ENCODE results near the gene HDAC4.

Gene HDAC4

GRCh38 chr2:239285932-239286230 is 114.9 kb downstream of the HDAC4 start:
- Histone ChIP-seq H3K18ac (ENCODE audit: low read length) (no peak overlapping the region), H4K12ac (ENCODE audit: low read depth, low read length) (no peak overlapping the region)
- WGBS (ENCODE audit: extremely low coverage, insufficient coverage, insufficient read length) = no CpG with 5 or more reads among the region's 3 CpGs

GRCh38 chr2:239285071-239285931 is 115.5 kb downstream of the HDAC4 start:
- H3K4me3 ChIP-seq (ENCODE audit: low read depth, low read length) = no peak overlapping the region
- peaks cover 4% of the 10 kb centered on the region for H3K9me3 ChIP-seq (ENCODE audit: insufficient read depth, low read depth, low read length)
- DNase-seq = no peak
- H3K9ac ChIP-seq (ENCODE audit: low read length) = no peak overlapping the region
- H2BK5ac ChIP-seq (ENCODE audit: low read depth, low read length, poor library complexity) = no peak overlapping the region
- H3K27me3 ChIP-seq (ENCODE audit: insufficient read depth, low read length) = no peaks in the 10 kb centered on the region
- no peak overlapping the region for H3K23ac ChIP-seq (ENCODE audit: low read length)
- H3K79me1 ChIP-seq (ENCODE audit: low read length) = no peaks in the 10 kb centered on the region
- no peak overlapping the region for H2BK120ac ChIP-seq (ENCODE audit: insufficient read depth, low read length, poor library complexity)
- H4K91ac ChIP-seq (ENCODE audit: low read depth, low read length) = no peak overlapping the region
- H3K27ac ChIP-seq (ENCODE audit: low read depth, low read length) = no peak overlapping the region
- no peak overlapping the region for H2AK5ac ChIP-seq (ENCODE audit: low read length)
- H4K8ac ChIP-seq (ENCODE audit: low read depth, low read length) = no peak overlapping the region
- no peak overlapping the region for H3K4me2 ChIP-seq (ENCODE audit: low read length)
- H2BK12ac ChIP-seq (ENCODE audit: low read length) = no peak overlapping the region
- no peaks in the 10 kb centered on the region for H3K36me3 ChIP-seq (ENCODE audit: control insufficient read depth in 1 of 2, insufficient read depth in 2 of 2, low read length in 2 of 2)
- H2AFZ ChIP-seq (ENCODE audit: insufficient read depth, low read length, poor library complexity) = no peak overlapping the region
- peaks cover 2 to 5% of the 10 kb centered on the region in 2 experiments for H3K4me1 ChIP-seq (ENCODE audit: control insufficient read depth in 1 of 2, insufficient read depth in 2 of 2, low read length in 2 of 2)
- H3K14ac ChIP-seq (ENCODE audit: low read length) = no peak overlapping the region
- no peak overlapping the region for H3K18ac ChIP-seq (ENCODE audit: low read length)
- WGBS (ENCODE audit: extremely low coverage, insufficient coverage, insufficient read length) = no CpG with 5 or more reads among the region's 26 CpGs
- no peak overlapping the region for H3K4ac ChIP-seq (ENCODE audit: low read depth, low read length)
- no peak overlapping the region for H4K12ac ChIP-seq (ENCODE audit: low read depth, low read length)
- H3K79me2 ChIP-seq (ENCODE audit: control insufficient read depth, insufficient read depth, low read length, poor library complexity) = no peaks in the 10 kb centered on the region

More at GRCh38 chr2:239285932-239286230, 114.9 kb downstream of the HDAC4 start:
- Histone ChIP-seq H2BK12ac (ENCODE audit: low read length) (no peak overlapping the region), H3K23ac (ENCODE audit: low read length) (no peak overlapping the region), H3K36me3 (ENCODE audit: control insufficient read depth in 1 of 2, insufficient read depth in 2 of 2, low read length in 2 of 2) (no peaks in the 10 kb centered on the region), H3K4me3 (ENCODE audit: low read depth, low read length) (no peak overlapping the region), H3K79me2 (ENCODE audit: control insufficient read depth, insufficient read depth, low read length, poor library complexity) (no peaks in the 10 kb centered on the region), H3K4ac (ENCODE audit: low read depth, low read length) (no peak overlapping the region), H3K4me2 (ENCODE audit: low read length) (no peak overlapping the region), H3K27me3 (ENCODE audit: insufficient read depth, low read length) (no peaks in the 10 kb centered on the region), H3K79me1 (ENCODE audit: low read length) (no peaks in the 10 kb centered on the region), H2BK120ac (ENCODE audit: insufficient read depth, low read length, poor library complexity) (no peak overlapping the region), H4K91ac (ENCODE audit: low read depth, low read length) (no peak overlapping the region), H3K14ac (ENCODE audit: low read length) (no peak overlapping the region), H3K9me3 (ENCODE audit: insufficient read depth, low read depth, low read length) (peaks cover 4% of the 10 kb centered on the region), H2BK5ac (ENCODE audit: low read depth, low read length, poor library complexity) (no peak overlapping the region), H3K27ac (ENCODE audit: low read depth, low read length) (no peak overlapping the region), H2AFZ (ENCODE audit: insufficient read depth, low read length, poor library complexity) (no peak overlapping the region), H3K9ac (ENCODE audit: low read length) (no peak overlapping the region), H4K8ac (ENCODE audit: low read depth, low read length) (no peak overlapping the region), H3K4me1 (ENCODE audit: control insufficient read depth in 1 of 2, insufficient read depth in 2 of 2, low read length in 2 of 2) (peaks cover 2 to 7% of the 10 kb centered on the region in 2 experiments), H2AK5ac (ENCODE audit: low read length) (no peak overlapping the region)
- no peak for DNase-seq

- Histone ChIP-seq H3K27me3 (ENCODE audit: insufficient read depth, low read length) (no peaks in the 10 kb centered on the region), H3K9me3 (ENCODE audit: insufficient read depth, low read depth, low read length) (peaks cover 2% of the 10 kb centered on the region), H2BK120ac (ENCODE audit: insufficient read depth, low read length, poor library complexity) (no peak overlapping the region), H3K79me1 (ENCODE audit: low read length) (no peaks in the 10 kb centered on the region), H4K91ac (ENCODE audit: low read depth, low read length) (no peak overlapping the region), H3K14ac (ENCODE audit: low read length) (no peak overlapping the region), H2BK5ac (ENCODE audit: low read depth, low read length, poor library complexity) (no peak overlapping the region), H3K27ac (ENCODE audit: low read depth, low read length) (no peak overlapping the region), H2BK12ac (ENCODE audit: low read length) (no peak overlapping the region), H3K36me3 (ENCODE audit: control insufficient read depth in 1 of 2, insufficient read depth in 2 of 2, low read length in 2 of 2) (no peaks in the 10 kb centered on the region), H4K12ac (ENCODE audit: low read depth, low read length) (no peak overlapping the region), H3K4ac (ENCODE audit: low read depth, low read length) (no peak overlapping the region), H4K8ac (ENCODE audit: low read depth, low read length) (no peak overlapping the region), H3K79me2 (ENCODE audit: control insufficient read depth, insufficient read depth, low read length, poor library complexity) (no peaks in the 10 kb centered on the region), H3K4me3 (ENCODE audit: low read depth, low read length) (no peak overlapping the region), H3K23ac (ENCODE audit: low read length) (no peak overlapping the region), H2AFZ (ENCODE audit: insufficient read depth, low read length, poor library complexity) (no peak overlapping the region), H3K4me1 (ENCODE audit: control insufficient read depth in 1 of 2, insufficient read depth in 2 of 2, low read length in 2 of 2) (peaks cover 2 to 5% of the 10 kb centered on the region in 2 experiments), H3K18ac (ENCODE audit: low read length) (no peak overlapping the region), H2AK5ac (ENCODE audit: low read length) (no peak overlapping the region), H3K4me2 (ENCODE audit: low read length) (no peak overlapping the region), H3K9ac (ENCODE audit: low read length) (no peak overlapping the region)
- WGBS (ENCODE audit: extremely low coverage, insufficient coverage, insufficient read length) = no CpG with 5 or more reads among the region's 31 CpGs
- no peak for DNase-seq
These were observed 116.6 kb downstream of the HDAC4 start for GRCh38 chr2:239283961-239284795.

GRCh38 chr2:239283288-239283945 is 117.4 kb downstream of the HDAC4 start:
- Histone ChIP-seq H3K9me3 (ENCODE audit: insufficient read depth, low read depth, low read length) (peaks cover 2% of the 10 kb centered on the region), H2BK12ac (ENCODE audit: low read length) (no peak overlapping the region), H3K27me3 (ENCODE audit: insufficient read depth, low read length) (no peaks in the 10 kb centered on the region), H3K79me2 (ENCODE audit: control insufficient read depth, insufficient read depth, low read length, poor library complexity) (no peaks in the 10 kb centered on the region), H3K23ac (ENCODE audit: low read length) (no peak overlapping the region), H4K8ac (ENCODE audit: low read depth, low read length) (no peak overlapping the region), H2BK5ac (ENCODE audit: low read depth, low read length, poor library complexity) (no peak overlapping the region), H2AK5ac (ENCODE audit: low read length) (no peak overlapping the region), H4K91ac (ENCODE audit: low read depth, low read length) (no peak overlapping the region), H3K9ac (ENCODE audit: low read length) (no peak overlapping the region), H3K27ac (ENCODE audit: low read depth, low read length) (no peak overlapping the region), H3K4ac (ENCODE audit: low read depth, low read length) (no peak overlapping the region), H2BK120ac (ENCODE audit: insufficient read depth, low read length, poor library complexity) (no peak overlapping the region), H3K4me2 (ENCODE audit: low read length) (no peak overlapping the region), H2AFZ (ENCODE audit: insufficient read depth, low read length, poor library complexity) (no peak overlapping the region), H3K79me1 (ENCODE audit: low read length) (no peaks in the 10 kb centered on the region), H4K12ac (ENCODE audit: low read depth, low read length) (no peak overlapping the region), H3K4me1 (ENCODE audit: control insufficient read depth in 1 of 2, insufficient read depth in 2 of 2, low read length in 2 of 2) (peaks cover 0 to 2% of the 10 kb centered on the region in 2 experiments), H3K36me3 (ENCODE audit: control insufficient read depth in 1 of 2, insufficient read depth in 2 of 2, low read length in 2 of 2) (no peaks in the 10 kb centered on the region), H3K4me3 (ENCODE audit: low read depth, low read length) (no peak overlapping the region), H3K18ac (ENCODE audit: low read length) (no peak overlapping the region), H3K14ac (ENCODE audit: low read length) (no peak overlapping the region)
- WGBS (ENCODE audit: extremely low coverage, insufficient coverage, insufficient read length) = no CpG with 5 or more reads among the region's 29 CpGs
- DNase-seq = no peak
